Skeletal muscle cell (primary cell): Measurements from ENCODE around the gene CRIP1.

Source experiments
- DNase-seq: peaks from one replicate; pipeline ENCODE4 v3.0.0-alpha.2; 2010; ENCODE audit warnings: low read depth
- H3K4me3 ChIP-seq: 2 replicates; pipeline ENCODE4 v1.5.1; 2011; ENCODE audit warnings: low read depth, mild to moderate bottlenecking, control low read depth, low read length, moderate library complexity

CRIP1 gene

DNA sequence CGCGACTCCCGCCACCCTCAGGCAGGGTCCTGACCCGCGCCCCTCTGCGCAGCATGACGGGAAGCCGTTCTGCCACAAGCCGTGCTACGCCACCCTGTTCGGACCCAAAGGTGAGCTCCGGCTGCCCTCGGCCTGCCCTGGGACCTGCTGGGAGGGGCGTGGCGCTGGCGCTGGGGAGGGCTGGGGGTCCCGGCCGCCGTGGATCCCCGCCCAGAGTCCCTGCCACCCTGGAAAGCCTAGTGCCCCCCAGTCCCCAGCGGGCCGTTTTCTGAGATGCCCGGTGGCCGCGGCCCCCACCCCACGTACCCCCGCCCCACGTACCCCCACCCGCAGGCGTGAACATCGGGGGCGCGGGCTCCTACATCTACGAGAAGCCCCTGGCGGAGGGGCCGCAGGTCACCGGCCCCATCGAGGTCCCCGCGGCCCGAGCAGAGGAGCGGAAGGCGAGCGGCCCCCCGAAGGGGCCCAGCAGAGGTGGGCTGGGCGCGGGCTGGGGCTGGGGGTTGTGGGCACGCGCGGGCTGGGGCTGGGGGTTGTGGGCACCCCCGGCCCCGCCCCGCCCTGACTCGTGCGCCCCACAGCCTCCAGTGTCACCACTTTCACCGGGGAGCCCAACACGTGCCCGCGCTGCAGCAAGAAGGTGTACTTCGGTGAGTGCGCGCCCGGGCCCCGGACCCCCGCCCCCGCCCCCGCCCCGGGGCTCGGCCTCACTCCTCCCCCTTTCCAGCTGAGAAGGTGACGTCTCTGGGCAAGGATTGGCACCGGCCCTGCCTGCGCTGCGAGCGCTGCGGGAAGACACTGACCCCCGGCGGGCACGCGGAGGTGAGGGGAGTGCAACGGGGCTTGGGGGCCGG, 8.1 kb upstream of the CRIP1 start:
- no peak for DNase-seq
- no peak overlapping the region for H3K4me3 ChIP-seq

DNA sequence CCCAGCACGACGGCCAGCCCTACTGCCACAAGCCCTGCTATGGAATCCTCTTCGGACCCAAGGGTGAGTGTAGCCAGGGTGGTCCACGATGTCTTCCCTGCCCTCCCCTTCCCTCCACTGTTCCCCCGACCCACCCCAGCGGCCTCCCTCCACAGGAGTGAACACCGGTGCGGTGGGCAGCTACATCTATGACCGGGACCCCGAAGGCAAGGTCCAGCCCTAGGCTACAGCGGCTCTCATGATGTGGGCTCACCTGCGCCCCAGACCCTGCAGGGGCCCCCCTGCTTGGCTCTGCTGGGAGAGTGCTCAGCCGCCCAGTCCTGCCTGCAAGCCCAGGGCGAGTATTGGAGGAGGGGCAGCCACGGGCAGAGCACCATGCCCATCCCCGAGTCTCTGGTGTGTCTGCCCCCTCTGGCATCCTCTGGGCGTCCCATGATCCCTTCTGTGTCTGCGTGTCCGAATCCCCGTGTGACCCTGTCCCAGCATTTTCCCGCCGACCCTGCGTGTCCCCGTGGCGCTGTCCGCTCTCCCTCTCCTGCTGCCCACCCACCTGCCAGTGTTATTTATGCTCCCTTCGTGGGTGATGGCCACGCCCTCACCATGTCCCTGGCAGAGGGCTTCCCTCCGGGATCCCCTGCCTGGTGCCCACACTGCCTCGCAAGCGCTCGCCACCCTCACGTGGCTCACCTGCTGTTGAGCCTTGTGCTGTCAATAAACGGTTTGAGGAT, 7.1 kb upstream of the CRIP1 start:
- no peak for DNase-seq
- H3K4me3 ChIP-seq, result no peak overlapping the region

DNA sequence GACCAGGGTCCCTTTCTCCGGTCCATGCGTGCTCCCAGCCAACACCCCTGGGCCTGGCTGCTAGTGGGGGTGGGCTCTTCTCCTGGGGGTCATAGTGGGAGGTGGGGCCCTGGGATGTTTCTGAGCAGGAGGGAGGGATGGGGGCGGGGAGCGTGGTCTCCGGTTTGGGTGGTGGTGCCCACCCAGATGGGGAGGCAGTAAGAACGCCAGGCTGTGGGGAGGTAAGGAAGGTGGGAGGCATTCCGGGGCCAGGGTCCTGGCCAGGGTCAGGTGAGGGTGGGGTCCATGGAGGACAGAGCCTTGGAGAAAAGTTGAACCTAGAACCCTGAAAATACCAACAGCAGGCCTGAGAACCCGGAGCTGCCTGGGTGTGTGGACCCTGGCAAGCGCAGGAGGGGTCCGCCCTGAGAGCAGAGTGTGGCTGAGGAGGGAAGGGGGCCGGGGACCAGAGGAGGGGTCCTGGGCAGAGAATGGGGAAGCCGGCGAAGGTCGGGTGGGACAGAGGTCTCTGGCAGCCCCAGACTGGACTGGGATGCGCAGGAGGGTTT, 6.4 kb upstream of the CRIP1 start:
- no peak overlapping the region for H3K4me3 ChIP-seq
- DNase-seq, result no peak

DNA sequence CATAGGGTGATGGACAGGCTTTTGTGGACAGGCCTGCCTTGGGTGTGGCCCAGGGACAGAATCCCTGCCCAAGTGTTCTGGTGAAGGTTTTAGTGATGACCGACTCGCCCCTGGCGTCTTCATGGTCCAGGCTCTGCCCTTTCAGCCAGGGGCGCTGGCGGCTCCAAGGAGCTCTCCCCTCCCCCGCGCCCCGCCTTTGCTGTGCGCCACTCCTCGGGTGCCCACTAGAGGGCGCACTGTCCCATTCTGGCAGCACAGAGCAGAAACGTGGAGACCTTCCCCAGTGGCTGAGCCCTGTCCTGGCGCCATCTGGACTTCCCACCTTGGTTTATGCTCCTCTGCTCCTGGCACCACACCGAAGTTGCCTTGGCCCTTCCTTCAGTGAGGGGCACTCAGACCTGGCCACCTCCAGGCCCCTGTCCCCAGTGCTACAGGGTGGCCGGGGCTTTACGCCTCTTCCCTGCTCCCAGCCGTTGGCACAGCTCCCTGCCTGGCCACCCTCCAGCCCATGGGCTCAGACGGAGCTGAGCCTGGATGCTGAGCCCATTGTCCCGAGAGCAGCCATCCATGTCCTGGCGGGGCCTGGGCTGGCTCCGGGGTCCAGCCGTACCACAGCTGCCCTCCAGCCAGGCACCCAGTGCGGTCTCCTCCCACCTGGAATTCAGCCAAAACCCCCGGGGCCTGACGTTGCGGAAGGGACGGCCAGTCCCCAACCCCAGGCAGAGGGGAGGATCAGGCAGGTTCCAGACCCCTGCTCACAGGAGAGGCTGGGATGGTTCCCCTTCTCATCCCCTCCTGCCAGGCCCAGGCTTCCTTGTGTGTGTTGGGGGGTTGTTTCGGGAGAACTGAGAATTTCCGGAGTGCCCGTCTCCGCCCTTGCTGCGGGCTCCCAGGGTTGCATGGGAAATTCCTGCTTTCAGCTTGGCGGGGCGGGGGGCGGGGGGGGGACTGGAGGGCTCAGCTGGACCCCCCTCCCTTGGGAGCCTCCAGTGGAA, 5.6 kb upstream of the CRIP1 start:
- peak overlapping the region; percentile 44 for H3K4me3 ChIP-seq
- DNase-seq, result no peak

DNA sequence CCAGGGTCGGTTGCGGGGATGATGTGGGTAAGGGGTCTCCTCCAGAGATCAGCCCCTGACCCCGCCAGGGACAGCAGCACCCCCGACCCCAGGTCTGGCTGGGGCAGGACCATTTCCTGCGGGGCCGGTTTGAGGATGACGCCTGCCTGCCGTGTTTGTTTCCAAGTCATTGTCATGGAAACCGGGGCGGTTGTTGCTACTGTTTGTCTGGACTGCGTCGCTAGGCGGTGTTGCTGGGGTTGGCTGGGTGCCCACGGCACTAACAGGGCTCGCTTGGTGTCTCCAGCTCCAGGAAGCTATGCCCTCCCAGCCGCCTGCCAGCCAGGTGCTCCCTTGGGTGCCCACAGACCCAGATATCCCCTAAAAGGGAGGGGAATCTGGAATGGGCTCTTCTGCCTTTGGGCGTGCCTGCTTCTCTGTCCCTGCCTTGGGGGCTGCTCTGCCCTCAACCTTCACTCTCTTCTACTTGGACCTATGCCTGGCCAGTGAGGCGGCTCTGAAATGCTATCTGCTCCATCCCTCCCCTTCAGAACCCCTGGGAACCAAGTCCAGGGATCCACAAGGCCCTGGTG, 4.7 kb upstream of the CRIP1 start:
- DNase-seq, result peak; percentile 84
- H3K4me3 ChIP-seq, result peak overlapping the region; percentile 44

DNA sequence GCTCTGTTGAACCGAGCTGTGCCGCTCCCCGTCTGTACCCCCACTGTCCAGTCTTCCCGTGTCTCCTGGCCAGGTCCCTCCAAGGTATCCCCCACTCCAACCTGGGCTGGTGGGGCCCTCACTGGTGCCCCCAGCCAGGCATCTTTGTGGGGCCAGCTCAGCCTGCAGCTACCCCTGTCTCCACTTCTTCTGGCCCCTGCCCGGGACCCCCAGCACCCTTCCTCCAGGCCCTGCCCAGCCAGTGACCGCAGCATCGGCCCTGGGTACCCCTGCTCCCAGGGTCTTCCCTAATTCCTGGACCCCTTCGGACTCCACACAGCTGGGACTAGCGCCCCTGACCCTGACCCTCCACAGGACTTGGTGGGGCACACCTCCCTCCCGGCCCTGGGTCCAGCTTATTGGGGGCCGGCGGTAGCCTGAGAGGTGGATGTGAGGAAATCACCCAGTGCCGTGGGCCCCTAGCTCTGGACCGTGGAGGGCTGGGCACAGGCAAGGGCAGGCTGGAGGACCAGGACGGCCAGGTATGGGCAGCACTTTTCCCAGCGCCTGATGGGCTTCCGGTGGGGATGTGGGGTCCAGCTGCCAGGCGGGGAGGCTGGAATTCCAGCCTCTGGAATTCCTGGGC, 4.1 kb upstream of the CRIP1 start:
- DNase-seq, result no peak
- no peak overlapping the region for H3K4me3 ChIP-seq

DNA sequence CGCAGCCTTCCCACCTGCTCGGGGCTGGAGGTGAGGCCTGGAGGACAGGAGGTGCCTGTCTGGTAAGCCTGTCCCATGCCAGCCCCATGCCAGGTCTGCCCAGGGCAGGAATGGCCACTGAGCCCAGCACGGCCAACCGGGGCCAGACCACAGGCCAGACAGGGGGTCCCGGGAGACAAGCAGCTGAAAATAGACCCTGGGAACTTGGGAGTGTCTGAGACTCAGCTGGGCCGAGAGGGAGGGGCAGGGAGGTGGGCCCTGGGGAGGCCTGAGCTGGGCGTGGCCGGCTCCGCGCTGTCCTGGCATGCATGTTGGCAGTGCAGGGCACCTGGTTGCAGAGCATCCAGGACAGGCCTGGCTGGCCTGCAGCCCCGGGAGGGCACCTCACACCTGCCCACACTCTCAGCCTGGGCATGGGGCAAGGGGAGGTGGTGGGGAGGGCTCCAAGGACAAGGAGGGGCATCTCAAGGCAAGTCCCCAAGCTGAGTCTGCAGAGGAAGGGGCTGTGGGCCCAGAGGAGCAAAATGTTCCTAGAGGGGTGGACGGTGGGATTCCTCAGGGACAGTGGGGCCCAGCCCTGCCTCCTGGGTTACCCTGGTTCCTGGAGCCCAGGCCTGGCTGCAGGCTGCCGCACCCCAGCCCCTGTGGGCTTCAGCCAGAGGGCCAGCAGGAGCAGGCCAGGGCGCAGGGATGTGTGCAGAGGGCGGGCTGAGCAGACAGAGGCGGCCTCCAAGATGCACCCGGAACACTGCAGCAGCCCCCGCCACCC, 3.2 kb upstream of the CRIP1 start:
- DNase-seq, result no peak
- no peak overlapping the region for H3K4me3 ChIP-seq

DNA sequence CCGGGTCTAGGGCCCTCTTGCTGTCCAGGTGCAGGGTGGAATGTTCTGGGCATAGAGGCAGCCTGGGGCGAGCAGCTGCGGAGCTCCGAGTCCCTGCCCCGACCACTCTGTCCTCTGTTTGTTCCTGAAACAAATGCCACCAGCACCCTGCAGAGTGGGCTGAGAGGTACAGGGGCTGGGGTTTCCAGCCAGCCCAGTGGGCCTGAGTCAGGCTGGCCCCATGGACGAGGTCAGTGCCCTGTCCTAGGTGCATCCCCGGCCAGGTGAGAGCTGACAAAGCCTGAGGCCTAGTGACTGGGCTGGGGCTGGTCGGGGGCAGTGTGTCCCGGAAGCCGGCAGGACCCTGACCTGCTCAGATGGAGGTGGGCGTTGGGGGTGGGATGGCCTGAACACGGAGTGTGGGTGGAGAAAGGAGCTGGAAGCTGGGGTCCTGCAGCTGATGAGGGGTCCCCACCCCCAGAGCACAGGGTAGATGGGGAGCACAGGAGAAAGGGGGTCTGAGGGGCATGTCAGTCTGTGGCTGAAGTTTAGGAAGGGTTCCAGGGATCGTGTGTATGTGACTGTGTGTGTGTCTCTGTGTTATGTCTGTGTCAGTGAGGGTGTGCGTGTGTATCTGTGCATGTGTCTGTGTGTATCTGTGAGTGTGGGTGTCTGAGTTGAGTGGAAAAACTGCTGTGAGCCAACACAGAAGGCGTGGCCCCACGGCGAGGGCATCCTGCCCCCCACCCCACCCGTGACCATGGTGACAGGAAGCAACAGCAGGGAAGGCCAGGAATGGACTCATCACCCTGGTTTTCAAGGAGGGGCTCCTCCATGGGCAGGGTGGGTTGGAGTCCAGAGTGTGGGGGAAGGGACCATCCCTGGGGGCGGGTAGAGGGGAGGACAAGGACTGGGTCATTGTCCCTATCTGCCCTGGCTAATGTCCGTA, 2.4 kb upstream of the CRIP1 start:
- no peak for DNase-seq
- no peak overlapping the region for H3K4me3 ChIP-seq

DNA sequence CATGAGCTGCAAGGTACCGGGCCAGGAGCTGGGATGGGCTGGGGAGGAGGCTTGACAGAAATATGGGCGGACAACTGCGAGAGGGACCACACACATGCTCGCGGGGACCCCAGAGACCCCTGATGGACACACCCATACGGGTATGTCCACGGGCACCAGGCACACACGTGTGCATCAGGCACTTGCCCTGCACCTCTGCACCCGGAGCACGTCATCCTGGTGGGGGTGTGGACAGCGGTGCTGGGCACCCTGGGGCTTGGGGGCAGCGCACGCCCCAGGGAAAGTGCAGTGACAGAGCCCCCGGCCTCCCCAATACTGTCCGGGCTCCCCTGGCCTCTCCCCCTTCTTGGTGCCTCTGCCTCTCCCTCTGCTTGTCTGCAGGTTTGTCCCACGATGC, 1.7 kb upstream of the CRIP1 start:
- DNase-seq, result no peak
- H3K4me3 ChIP-seq, result no peak overlapping the region

DNA sequence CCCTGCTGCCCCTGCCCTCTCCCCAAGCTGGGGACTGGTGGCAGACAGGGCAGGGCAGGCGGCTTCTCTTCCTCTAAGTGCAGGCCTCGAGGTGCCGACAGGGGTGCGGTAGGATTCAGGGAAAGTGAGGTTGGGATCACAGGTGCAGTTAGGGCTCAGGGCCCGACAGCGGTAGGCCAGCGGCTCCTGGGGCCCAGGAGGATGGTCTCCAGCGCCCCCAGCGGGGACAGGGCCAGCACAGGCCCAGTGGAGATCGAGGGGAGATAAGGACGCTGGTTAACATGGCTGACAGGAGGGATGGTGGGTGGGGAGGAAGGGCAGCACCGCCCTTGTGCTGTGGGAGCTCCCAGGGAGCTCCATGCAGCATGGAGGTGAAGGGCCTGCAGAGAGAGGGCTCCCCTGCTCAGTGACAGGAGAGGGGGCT, 935 bp upstream of the CRIP1 start:
- no peak for DNase-seq

DNA sequence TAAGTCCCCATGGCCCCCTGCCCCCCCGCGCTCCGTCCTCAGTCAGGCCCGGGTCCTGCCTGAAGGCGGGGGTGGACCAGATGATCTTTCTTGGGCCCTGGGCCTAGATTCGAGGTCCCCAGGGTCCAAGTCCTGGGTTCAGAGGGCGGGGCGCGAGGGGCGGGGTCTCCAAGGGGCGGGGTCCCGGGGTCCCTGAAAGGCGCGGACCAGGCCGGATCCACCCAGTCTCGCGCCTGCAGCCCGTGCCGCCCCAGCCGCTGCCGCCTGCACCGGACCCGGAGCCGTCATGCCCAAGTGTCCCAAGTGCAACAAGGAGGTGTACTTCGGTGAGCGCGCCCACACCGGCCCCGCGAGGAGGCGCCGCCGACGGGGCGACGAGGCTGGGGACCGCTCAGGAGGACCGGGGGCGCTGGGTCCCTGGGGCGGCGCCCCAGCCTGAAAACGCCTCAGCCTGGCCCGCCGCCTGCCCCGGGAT, 325 bp downstream of the CRIP1 start:
- DNase-seq, result no peak
- peak overlapping the region; percentile 26 for H3K4me3 ChIP-seq

More for the DNA sequence above, 935 bp upstream of the CRIP1 start:
- H3K4me3 ChIP-seq, result no peak overlapping the region

DNA sequence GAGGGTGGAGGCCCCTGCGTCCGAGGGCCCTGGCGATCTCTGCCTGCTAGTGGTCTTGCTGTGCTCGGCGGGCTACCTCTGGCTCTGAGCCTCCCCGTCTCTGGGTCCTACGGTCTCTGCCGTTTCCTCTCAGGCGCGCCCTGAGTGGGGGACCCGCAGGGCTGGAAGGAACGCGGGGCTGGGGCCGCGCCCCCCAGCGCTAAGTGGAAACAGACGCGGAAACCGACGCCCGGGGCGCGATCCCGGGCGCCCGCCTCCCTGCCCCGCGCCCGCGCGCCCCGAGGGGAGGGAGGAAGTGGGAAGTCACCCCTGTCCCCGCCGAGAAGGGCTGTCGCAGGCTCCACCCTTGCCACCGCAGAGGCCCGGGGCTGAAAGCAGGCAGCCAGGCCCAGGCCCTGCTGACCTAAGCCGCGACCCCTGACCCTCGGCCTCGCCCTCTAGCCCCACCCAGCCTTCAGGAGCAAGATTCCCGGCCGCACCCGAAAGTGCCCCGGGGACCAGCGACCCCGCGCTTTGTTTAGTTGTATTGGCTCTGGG, 831 bp downstream of the CRIP1 start:
- H3K4me3 ChIP-seq, result peak overlapping the region; percentile 26
- DNase-seq, result no peak

DNA sequence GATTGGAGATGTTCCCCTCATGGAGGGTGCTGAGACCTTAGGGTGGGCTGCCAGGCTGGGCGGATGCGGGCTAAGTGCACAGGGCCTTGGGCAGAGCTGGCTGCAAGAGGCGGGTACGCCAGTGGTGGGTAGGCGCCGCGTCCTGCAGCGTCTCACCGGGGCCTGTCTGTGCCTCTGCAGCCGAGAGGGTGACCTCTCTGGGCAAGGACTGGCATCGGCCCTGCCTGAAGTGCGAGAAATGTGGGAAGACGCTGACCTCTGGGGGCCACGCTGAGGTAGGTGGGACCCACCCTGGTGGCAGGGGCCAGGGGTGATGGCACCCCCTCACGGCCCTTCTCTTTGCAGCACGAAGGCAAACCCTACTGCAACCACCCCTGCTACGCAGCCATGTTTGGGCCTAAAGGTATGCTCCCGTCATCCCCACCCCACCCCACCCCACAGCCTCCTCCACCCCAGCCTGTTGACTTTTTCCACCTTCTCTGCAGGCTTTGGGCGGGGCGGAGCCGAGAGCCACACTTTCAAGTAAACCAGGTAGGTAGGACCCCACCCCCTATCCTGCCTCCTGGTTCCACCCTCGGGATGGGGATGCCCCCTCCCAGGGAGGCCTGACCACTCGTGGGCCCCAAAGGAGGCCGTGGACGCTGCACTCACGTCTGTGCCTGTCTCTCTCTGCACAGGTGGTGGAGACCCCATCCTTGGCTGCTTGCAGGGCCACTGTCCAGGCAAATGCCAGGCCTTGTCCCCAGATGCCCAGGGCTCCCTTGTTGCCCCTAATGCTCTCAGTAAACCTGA, 1.5 kb downstream of the CRIP1 start:
- H3K4me3 ChIP-seq, result no peak overlapping the region
- DNase-seq, result no peak

DNA sequence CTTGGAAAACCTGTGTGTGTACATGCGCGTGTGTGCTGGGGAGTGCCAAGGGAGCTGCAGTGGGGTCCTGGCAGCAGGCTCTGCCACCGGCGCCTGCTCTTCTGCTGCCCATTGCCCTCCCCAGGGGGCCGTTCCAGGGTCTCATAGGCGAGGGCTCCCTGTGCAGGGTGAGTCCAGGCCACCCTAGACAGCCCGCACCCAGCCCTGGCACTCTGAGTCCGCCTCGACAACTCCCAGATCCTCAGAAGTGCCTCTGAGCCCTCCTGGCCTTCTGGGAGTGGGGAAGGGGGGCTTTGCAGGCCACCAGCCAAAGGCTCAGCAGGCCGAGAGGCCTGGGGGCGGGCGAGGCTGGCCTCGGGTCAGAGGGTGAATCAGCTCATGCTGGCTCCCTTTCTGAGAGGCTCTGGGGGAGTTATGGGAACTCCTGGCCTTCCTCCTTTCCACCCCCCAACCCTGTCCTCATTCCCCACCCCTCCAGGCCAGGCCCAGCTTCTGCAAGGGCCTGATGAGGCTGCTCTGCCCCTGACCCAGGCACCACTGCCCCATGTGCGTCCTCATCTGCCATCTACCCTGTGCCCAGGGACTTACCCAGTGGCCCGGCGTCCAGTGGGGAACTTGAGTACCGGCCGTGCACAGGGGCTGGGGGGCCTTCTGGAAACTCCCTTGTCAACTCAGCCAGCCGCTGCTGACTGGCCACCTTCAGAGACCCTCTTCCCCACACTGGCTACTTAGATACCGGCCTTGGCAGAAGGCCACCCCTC, 2.3 kb downstream of the CRIP1 start:
- H3K4me3 ChIP-seq, result no peak overlapping the region
- no peak for DNase-seq
